ENCODE results near the gene IKBKG.

IKBKG gene

DNA sequence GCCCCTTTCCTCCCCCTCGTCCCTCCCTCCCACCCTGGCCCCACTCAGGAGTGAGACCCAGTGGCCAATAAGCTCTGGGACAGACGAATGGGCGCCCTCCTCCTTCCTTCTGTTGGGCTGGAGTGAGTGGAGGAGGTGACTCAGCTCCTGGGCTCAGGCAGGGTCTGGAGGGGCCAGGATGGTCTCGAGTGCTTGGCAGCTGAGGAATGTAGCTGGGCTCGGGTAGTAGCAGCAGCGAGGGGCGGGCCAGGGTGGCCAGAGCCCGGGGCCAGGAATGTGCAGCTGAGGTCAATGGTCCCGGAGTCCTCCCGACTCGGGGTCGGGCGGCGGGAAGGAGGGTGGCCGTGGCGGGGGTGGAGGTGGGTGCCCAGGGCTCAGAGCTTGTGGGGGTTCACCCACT, 15.8 kb upstream of the IKBKG start:
- TF ChIP-seq, protein P1, sequence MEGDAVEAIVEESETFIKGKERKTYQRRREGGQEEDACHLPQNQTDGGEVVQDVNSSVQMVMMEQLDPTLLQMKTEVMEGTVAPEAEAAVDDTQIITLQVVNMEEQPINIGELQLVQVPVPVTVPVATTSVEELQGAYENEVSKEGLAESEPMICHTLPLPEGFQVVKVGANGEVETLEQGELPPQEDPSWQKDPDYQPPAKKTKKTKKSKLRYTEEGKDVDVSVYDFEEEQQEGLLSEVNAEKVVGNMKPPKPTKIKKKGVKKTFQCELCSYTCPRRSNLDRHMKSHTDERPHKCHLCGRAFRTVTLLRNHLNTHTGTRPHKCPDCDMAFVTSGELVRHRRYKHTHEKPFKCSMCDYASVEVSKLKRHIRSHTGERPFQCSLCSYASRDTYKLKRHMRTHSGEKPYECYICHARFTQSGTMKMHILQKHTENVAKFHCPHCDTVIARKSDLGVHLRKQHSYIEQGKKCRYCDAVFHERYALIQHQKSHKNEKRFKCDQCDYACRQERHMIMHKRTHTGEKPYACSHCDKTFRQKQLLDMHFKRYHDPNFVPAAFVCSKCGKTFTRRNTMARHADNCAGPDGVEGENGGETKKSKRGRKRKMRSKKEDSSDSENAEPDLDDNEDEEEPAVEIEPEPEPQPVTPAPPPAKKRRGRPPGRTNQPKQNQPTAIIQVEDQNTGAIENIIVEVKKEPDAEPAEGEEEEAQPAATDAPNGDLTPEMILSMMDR (conservative IDR thresholded peaks at IDR 0.05; ENCODE audit: low read depth, low read length): no peak

DNA sequence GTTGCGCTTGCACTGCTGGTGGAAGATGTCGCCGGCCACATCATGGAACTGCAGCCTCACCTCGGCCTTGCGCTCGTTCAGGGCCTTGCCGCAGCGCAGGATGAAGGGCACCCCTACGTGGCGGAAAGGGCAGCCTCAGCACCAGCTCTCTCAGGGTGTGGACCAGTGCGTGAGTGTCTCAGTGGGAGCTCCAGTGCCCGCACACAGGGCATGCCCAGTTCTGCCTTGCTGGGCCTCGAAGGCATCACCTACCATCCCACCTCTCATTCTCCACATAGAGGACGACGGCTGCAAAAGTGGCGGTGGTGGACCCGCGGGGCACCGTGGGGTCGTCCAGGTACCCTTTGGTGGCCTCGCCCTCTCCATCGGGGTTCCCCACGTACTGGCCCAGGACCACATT, 14.7 kb upstream of the IKBKG start:
- no peak overlapping the region for H3K9ac ChIP-seq
- no peaks in the 10 kb centered on the region for H3K36me3 ChIP-seq (ENCODE audit: insufficient read depth)
- H4K20me1 ChIP-seq (ENCODE audit: insufficient read depth): no peaks in the 10 kb centered on the region
- H3K79me2 ChIP-seq (ENCODE audit: insufficient read depth, low read depth): no peaks in the 10 kb centered on the region
- TF ChIP-seq, protein P1 (conservative IDR thresholded peaks at IDR 0.05; ENCODE audit: low read depth, low read length): no peak
- H3K27me3 ChIP-seq (ENCODE audit: insufficient read depth, low read depth): no peaks in the 10 kb centered on the region
- H3K27ac ChIP-seq: no peak overlapping the region
- no peak overlapping the region for H3K4me2 ChIP-seq
- no peak overlapping the region for H3K4me3 ChIP-seq (IDR thresholded peaks at IDR 0.05; ENCODE audit: insufficient read depth, low read depth, low read length)
- no peak overlapping the region for H2AFZ ChIP-seq (ENCODE audit: low read depth)
- H3K4me1 ChIP-seq (ENCODE audit: low read depth, poor library complexity, severe bottlenecking): peaks cover 6% of the 10 kb centered on the region

More for the DNA sequence above, 15.8 kb upstream of the IKBKG start:
- H4K20me1 ChIP-seq (ENCODE audit: insufficient read depth): no peaks in the 10 kb centered on the region
- no peak overlapping the region for H3K27ac ChIP-seq
- H3K79me2 ChIP-seq (ENCODE audit: insufficient read depth, low read depth): no peaks in the 10 kb centered on the region
- H3K27me3 ChIP-seq (ENCODE audit: insufficient read depth, low read depth): no peaks in the 10 kb centered on the region
- H3K4me1 ChIP-seq (ENCODE audit: low read depth, poor library complexity, severe bottlenecking): peaks cover 16% of the 10 kb centered on the region
- no peaks in the 10 kb centered on the region for H3K36me3 ChIP-seq (ENCODE audit: insufficient read depth)
- no peak overlapping the region for H3K9ac ChIP-seq
- no peak overlapping the region for H3K4me3 ChIP-seq (IDR thresholded peaks at IDR 0.05; ENCODE audit: insufficient read depth, low read depth, low read length)
- no peak overlapping the region for H2AFZ ChIP-seq (ENCODE audit: low read depth)
- no peak overlapping the region for H3K4me2 ChIP-seq

DNA sequence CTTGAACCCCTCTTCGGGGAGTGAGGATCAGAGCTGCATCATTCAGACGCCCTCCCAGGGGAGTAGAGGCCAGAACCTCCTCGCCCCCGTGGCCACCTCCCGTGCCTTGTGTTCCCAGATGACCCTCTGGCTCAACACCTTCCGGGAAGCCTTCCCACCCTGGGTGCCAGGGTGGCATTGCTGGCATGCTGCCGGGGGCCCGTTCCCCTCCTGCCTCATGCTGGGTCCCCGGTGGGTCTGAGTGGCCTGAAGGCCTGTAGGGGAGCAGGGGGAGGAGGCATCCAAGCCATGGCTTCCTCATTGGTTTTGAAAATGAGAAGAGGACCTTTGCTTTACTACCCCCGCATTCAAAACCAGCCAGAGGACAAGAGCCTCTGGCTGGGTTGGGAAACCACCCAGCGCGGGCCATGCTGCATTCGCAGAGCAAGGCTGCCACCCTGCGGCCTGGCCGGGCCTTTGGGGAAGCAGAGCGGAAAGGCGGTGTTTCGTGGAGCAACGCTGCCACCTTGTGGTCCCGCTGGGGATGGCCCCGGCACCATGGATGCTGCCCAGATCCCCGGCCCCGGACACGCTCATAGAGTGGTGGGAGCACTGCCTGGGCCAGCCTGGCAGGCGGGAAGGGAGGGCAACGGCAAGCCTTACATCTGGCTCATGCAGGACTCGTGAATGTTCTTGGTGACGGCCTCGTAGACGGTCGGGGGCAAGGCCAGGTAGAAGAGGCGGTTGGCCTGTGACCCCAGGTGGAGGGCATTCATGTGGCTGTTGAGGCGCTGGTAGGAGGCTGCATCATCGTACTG, 12.7 kb upstream of the IKBKG start:
- Histone ChIP-seq H3K79me2 (ENCODE audit: insufficient read depth, low read depth) (no peaks in the 10 kb centered on the region), H4K20me1 (ENCODE audit: insufficient read depth) (no peaks in the 10 kb centered on the region), H3K4me2 (no peak overlapping the region), H3K9ac (no peak overlapping the region), H3K4me1 (ENCODE audit: low read depth, poor library complexity, severe bottlenecking) (peaks cover 5% of the 10 kb centered on the region), H2AFZ (ENCODE audit: low read depth) (peak overlapping the region; percentile 30; the same call in 1 of the 2 replicates), H3K36me3 (ENCODE audit: insufficient read depth) (no peaks in the 10 kb centered on the region), H3K27me3 (ENCODE audit: insufficient read depth, low read depth) (no peaks in the 10 kb centered on the region), H3K4me3 (IDR thresholded peaks at IDR 0.05; ENCODE audit: insufficient read depth, low read depth, low read length) (no peak overlapping the region), H3K27ac (no peak overlapping the region)
- TF ChIP-seq, protein P1 (conservative IDR thresholded peaks at IDR 0.05; ENCODE audit: low read depth, low read length): peak; percentile 89

DNA sequence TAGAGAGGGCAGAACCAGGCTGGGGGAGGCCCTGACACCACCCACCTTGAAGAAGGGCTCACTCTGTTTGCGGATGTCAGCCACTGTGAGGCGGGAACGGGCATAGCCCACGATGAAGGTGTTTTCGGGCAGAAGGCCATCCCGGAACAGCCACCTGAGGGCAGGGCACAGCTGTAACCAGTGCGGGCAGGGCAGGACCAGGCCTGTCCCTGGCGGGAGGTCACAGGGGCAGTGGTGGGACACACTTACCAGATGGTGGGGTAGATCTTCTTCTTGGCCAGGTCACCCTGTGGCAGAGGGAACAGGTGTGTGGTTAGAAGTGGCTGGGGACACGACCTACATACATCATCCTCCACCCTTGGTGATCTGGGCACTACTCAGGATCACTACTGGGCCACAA, 11.5 kb upstream of the IKBKG start:
- no peak overlapping the region for H2AFZ ChIP-seq (ENCODE audit: low read depth)
- H3K4me2 ChIP-seq: no peak overlapping the region
- H3K9ac ChIP-seq: no peak overlapping the region
- no peaks in the 10 kb centered on the region for H4K20me1 ChIP-seq (ENCODE audit: insufficient read depth)
- H3K27ac ChIP-seq: no peak overlapping the region
- H3K4me3 ChIP-seq (IDR thresholded peaks at IDR 0.05; ENCODE audit: insufficient read depth, low read depth, low read length): no peak overlapping the region
- H3K79me2 ChIP-seq (ENCODE audit: insufficient read depth, low read depth): no peaks in the 10 kb centered on the region
- TF ChIP-seq, protein P1 (conservative IDR thresholded peaks at IDR 0.05; ENCODE audit: low read depth, low read length): no peak
- H3K4me1 ChIP-seq (ENCODE audit: low read depth, poor library complexity, severe bottlenecking): peaks cover 5% of the 10 kb centered on the region
- H3K27me3 ChIP-seq (ENCODE audit: insufficient read depth, low read depth): no peaks in the 10 kb centered on the region
- H3K36me3 ChIP-seq (ENCODE audit: insufficient read depth): no peaks in the 10 kb centered on the region

All from KMS-11 (cell line).